AG09309 (cell line): Measurements from ENCODE around the gene RAD1.

Source experiments
- DNase-seq: peaks from one replicate; pipeline ENCODE4 v3.0.0-alpha.2; 2010; ENCODE audit warnings: low read depth
- H3K4me3 ChIP-seq: 2 replicates; pipeline ENCODE4 v1.5.1; 2011; ENCODE audit warnings: mild to moderate bottlenecking, low read depth, low read length, moderate library complexity; ENCODE audit not compliant: control insufficient read depth
- CTCF ChIP-seq: IDR thresholded peaks from 2 replicates; pipeline ENCODE4 v1.5.1; 2011; ENCODE audit warnings: mild to moderate bottlenecking, low read depth, low read length, inconsistent platforms; ENCODE audit not compliant: insufficient read depth, control insufficient read depth; ENCODE audit errors: missing control alignments

RAD1 gene

GRCh38 chr5:34900652-34901051 is 14.7 kb downstream of the RAD1 start:
- H3K4me3 ChIP-seq, result no peak overlapping the region
- TF ChIP-seq CTCF, result no peak
- no peak for DNase-seq

- DNase-seq, result no peak
- no peak for TF ChIP-seq CTCF
- no peak overlapping the region for H3K4me3 ChIP-seq
Measured at GRCh38 chr5:34899066-34899465, 16.2 kb downstream of the RAD1 start.

GRCh38 chr5:34898258-34898895 is 16.9 kb downstream of the RAD1 start:
- no peak overlapping the region for H3K4me3 ChIP-seq
- peak; percentile 89 for TF ChIP-seq CTCF
- DNase-seq, result peak; percentile 40

GRCh38 chr5:34897646-34898045 is 17.7 kb downstream of the RAD1 start:
- no peak overlapping the region for H3K4me3 ChIP-seq
- TF ChIP-seq CTCF, result no peak
- no peak for DNase-seq

GRCh38 chr5:34895641-34896419 is 19.5 kb downstream of the RAD1 start:
- DNase-seq, result no peak
- no peak overlapping the region for H3K4me3 ChIP-seq
- no peak for TF ChIP-seq CTCF

- no peak overlapping the region for H3K4me3 ChIP-seq
- TF ChIP-seq CTCF, result no peak
- no peak for DNase-seq
Measured at GRCh38 chr5:34894716-34895115, 20.6 kb downstream of the RAD1 start.
